GM12865 (cell line): ENCODE data around the gene ADAM17.

ENCODE experiments used
- DNase-seq: peaks from one replicate; pipeline ENCODE4 v3.0.0; 2010; ENCODE audit warnings: low read depth
- H3K4me3 ChIP-seq: 2 replicates; pipeline ENCODE4 v1.5.1; 2011; ENCODE audit warnings: mild to moderate bottlenecking, low read depth, low read length, control low read depth
- TF ChIP-seq, protein P1 (sequence below): IDR thresholded peaks from 2 replicates; pipeline ENCODE4 v1.5.1; 2011; ENCODE audit warnings: low read length, control low read depth, low read depth, inconsistent platforms; ENCODE audit not compliant: insufficient read depth; ENCODE audit errors: missing control alignments

ADAM17 gene

DNA sequence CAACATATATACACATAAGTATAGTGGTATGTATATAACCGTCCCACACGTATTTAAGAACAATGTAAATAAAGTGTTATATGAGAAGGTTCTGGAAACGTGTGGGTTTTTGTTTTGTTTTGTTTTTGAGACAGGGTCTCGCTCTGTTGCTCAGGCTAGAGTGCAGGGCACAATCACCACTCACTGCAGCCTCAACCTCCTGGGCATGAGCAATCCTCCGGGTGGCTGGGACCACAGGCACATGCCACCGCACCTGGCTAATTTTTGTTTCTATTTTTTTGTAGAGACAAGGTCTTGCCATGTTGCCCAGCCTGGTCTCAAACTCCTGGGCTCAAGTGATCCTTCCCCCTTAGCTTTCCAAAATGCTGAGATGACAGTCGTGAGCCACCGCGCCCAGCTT, 6.2 kb downstream of the ADAM17 start:
- H3K4me3 ChIP-seq = peak overlapping the region; percentile 1; the same call in 1 of the 2 replicates
- TF ChIP-seq, protein P1, sequence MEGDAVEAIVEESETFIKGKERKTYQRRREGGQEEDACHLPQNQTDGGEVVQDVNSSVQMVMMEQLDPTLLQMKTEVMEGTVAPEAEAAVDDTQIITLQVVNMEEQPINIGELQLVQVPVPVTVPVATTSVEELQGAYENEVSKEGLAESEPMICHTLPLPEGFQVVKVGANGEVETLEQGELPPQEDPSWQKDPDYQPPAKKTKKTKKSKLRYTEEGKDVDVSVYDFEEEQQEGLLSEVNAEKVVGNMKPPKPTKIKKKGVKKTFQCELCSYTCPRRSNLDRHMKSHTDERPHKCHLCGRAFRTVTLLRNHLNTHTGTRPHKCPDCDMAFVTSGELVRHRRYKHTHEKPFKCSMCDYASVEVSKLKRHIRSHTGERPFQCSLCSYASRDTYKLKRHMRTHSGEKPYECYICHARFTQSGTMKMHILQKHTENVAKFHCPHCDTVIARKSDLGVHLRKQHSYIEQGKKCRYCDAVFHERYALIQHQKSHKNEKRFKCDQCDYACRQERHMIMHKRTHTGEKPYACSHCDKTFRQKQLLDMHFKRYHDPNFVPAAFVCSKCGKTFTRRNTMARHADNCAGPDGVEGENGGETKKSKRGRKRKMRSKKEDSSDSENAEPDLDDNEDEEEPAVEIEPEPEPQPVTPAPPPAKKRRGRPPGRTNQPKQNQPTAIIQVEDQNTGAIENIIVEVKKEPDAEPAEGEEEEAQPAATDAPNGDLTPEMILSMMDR = no peak
- DNase-seq = peak; percentile 59

DNA sequence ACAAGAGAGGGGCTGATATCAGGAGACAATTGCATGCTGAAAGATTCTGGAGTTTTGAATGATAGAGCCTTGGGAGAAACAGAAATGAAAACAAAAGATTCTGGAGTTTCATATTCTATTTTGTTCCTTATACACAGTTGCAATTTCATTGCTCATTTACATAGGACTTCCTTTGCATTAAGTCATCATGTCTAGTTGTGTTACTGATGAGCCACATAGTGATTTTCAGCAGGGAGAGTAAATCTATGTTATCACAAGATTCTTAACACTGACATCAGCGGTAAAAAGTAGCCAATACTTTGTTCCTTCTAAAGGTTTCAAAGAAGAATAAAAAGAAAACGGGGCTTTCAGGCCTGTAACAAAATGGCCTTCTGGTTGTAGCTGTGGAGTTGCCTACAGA, 7.1 kb downstream of the ADAM17 start:
- peak overlapping the region; percentile 61 for H3K4me3 ChIP-seq
- TF ChIP-seq, protein P1 = no peak
- DNase-seq = peak; percentile 73

- no peak for DNase-seq
- no peak overlapping the region for H3K4me3 ChIP-seq
- TF ChIP-seq, protein P1 = no peak
Measured at GRCh38 chr2:9547262-9547991, 8.2 kb downstream of the ADAM17 start.

- TF ChIP-seq, protein P1 = no peak
- H3K4me3 ChIP-seq = no peak overlapping the region
- DNase-seq = no peak
Measured at GRCh38 chr2:9545502-9545901, 10.1 kb downstream of the ADAM17 start.

GRCh38 chr2:9543557-9543956, 12.1 kb downstream of the ADAM17 start:
- no peak overlapping the region for H3K4me3 ChIP-seq
- peak; percentile 37 for DNase-seq
- TF ChIP-seq, protein P1 = no peak

DNA sequence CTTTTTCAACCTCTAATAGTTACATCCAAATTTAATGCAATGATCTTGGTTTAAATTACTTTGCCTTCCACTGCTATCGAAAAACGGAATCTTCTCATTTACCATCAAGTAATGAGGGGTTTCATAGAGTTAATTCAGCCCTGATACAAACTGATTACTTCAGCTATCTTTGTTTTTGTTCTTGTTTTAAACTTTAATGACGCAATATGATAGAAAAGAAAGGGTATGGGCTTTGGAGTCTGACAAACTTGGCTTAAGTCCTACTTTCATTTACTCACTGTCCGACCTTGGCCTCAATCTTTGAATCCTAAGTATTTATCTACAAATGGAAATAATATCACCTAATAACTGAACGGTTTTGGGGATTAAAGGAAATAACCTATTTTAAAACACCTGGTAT, 16.1 kb downstream of the ADAM17 start:
- TF ChIP-seq, protein P1 = no peak

More for the DNA sequence above, 16.1 kb downstream of the ADAM17 start:
- H3K4me3 ChIP-seq = no peak overlapping the region
- no peak for DNase-seq
